GM13977 (cell line): Measurements from ENCODE around the gene PDIA6.

Source experiments
- DNase-seq: peaks from one replicate; pipeline ENCODE4 v3.0.0; 2012; ENCODE audit warnings: low spot score
- in situ Hi-C: fragments of 300-500 bp; cut with MboI; formaldehyde crosslinking; loops from one replicate; pipeline ENCODE4 v1.12.0; 2022; ENCODE audit warnings: low sequenced_read_pairs, low pct_unique_long_range_greater_than_20kb, mixed read lengths, inconsistent platforms; ENCODE audit not compliant: unreplicated experiment
- TF ChIP-seq, protein P1 (sequence below): IDR thresholded peaks from 2 replicates; pipeline ENCODE4 v1.5.1; 2012; ENCODE audit warnings: mild to moderate bottlenecking, control low read depth; ENCODE audit not compliant: insufficient read depth; ENCODE audit errors: extremely low read depth, missing control alignments

Gene PDIA6

DNA sequence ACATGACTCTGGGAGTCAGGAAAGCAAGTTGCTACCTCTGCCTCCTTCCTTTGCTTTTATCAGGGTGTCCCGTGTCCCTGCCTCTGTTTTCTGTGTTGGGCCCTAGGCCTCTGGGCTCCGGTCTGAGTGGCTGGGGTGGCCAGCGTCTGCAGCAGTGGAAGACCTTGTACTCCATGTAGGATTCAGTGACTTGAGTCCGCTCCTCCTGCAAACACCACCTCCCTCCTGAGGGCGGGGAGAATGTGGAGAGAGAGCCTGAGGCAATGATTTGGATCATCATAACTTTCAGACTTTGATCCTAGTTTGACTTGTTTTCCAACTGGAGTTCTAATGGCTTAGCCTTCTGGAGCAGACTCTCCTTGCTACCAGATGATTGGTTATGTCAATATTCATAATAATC lies 60.3 kb downstream of the PDIA6 start:
- in situ Hi-C loops = no loop called here
- TF ChIP-seq, protein P1, sequence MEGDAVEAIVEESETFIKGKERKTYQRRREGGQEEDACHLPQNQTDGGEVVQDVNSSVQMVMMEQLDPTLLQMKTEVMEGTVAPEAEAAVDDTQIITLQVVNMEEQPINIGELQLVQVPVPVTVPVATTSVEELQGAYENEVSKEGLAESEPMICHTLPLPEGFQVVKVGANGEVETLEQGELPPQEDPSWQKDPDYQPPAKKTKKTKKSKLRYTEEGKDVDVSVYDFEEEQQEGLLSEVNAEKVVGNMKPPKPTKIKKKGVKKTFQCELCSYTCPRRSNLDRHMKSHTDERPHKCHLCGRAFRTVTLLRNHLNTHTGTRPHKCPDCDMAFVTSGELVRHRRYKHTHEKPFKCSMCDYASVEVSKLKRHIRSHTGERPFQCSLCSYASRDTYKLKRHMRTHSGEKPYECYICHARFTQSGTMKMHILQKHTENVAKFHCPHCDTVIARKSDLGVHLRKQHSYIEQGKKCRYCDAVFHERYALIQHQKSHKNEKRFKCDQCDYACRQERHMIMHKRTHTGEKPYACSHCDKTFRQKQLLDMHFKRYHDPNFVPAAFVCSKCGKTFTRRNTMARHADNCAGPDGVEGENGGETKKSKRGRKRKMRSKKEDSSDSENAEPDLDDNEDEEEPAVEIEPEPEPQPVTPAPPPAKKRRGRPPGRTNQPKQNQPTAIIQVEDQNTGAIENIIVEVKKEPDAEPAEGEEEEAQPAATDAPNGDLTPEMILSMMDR = no peak
- no peak for DNase-seq

DNA sequence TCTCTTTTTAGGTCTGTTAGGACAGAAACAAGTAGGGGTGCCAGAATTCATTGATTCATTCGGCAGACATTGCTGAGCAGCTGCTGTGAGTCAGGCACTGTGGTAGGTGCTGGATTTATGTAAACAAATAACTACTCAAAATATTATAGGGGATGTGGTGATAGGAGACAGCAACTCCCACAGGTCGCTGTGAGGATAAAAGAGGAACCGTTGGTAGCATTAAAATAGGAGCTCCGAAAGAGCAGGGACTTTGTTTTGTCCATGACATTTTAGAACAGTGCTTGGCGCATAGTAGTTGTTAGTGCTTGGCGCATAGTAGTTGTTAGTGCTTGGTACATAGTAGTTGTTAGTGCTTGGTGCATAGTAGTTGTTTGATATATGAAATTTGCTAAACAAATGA lies 62.0 kb downstream of the PDIA6 start:
- TF ChIP-seq, protein P1 = no peak
- in situ Hi-C loops = no loop called here
- DNase-seq = no peak

DNA sequence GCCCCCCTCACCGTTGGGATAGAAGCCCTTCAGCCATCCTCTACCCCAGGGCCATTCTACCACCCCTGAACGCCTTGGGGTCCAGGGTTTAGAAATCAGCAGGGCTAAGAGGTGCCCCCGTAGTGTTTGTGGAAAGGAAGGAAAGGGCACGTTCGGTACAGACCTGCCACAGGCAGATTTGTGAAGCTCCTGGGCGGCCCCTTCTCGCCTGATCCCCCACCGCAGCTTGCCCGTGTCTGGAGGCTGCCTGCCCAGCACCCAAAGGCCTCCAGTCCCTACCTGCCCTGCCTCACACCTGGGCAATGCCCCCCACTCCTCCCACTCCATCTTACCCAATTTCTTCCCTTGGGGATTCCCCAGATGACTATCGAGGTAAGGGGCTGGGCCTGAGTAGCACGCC lies 69.9 kb downstream of the PDIA6 start:
- no peak for DNase-seq
- in situ Hi-C loops = no loop called here
- TF ChIP-seq, protein P1 = no peak

DNA sequence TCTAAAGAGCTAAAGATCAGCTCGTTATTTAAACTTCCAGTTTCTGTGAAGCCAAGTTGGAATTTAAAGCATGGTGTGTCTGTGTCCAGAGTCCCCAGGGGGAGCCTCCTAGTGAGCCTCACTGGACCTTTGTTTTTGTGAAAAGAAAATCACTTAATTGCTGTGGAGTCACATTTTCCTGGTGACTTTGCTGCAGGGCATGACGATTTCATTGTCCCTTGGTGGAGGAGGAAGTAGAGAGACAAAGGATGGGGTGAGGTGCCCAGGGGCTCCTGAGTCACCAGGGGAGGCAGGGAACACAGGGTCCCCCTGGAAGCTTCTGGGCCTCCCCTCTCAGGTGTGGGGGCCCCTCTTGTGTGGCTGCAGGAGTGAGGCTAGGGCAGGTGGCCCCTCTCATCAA lies 71.4 kb downstream of the PDIA6 start:
- TF ChIP-seq, protein P1 = no peak
- in situ Hi-C loops = no loop called here
- no peak for DNase-seq

DNA sequence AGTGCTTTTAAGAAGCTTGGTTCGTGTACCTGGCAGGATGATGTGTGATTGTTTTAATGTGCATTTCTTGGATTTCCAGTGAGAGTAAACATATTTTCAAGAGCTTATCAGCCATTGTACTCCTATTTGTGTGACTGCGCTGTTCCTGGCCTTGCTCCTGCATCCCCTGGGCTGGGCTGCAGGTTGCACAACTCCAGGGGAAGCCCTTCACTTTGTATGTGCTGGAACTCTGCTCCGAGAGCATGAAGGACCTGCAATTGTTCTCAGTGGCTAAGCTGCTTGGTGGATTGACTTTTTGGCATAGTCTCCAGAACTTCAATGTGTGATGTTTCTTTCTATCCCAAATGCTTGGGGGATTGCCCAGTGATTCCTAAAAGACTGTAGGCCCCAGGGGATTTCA lies 72.4 kb downstream of the PDIA6 start:
- in situ Hi-C loops = no loop called here
- DNase-seq = no peak
- TF ChIP-seq, protein P1 = no peak

DNA sequence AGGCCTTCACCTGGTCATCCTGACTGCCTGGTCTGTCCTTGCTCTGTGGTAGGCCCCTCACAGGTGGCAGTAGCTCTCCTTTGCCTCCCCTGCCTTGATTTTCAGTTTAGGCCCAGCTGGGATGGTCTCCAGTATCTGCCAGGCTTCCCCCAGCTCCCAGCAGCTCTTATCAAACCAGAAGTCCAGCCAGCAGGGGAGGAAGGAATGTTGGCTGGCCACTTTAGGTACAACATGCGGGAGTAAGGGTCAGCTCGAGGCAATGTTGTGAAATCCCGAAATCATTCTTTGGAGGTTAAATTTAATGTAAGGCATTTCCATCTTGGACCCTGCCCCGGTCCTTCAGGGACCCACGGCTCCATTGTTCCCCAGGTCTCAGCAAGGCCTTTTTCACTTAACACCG lies 74.4 kb downstream of the PDIA6 start:
- in situ Hi-C loops = no loop called here
- TF ChIP-seq, protein P1 = no peak
- no peak for DNase-seq

DNA sequence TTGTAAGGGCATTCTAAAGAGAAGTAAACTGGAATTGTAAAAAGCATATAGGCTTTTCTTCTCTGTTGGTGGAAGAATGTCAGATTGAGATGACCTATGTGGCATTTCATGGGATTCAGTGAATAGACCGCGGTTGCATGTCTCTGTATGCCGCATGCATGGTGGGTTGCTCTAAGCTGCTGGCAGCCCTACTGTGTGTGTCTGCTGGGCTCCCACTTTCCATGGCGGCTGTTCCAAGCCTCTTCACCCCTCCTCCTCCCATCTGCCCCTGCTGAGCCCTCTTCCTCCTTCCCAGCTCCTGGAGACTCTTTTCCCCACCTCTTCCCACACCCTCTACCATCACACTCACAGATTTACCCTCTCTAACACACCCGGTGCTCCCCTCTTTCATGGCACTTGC lies 78.6 kb downstream of the PDIA6 start:
- TF ChIP-seq, protein P1 = no peak
- in situ Hi-C loops = no loop called here
- no peak for DNase-seq
